Sciatic nerve (tissue), 2 donors: ENCODE data around the gene PTCH1. TPM values are rescaled to one million over a fixed set of nuclear protein-coding genes. Genes with fewer than 3 reads are reported as not detected.

ENCODE experiments used
- ATAC-seq: fragments of 200-7000 bp; cut with Tn5 transposase; one replicate; pipeline ENCODE4 v1.9.1; 2020; ENCODE audit warnings: mild to moderate bottlenecking, moderate library complexity
- DNase-seq: peaks from one replicate; pipeline ENCODE4 v3.0.0-alpha.2; 2020; ENCODE audit warnings: low spot score
- intact Hi-C: fragments of 100-400 bp; cut with DNase I; formaldehyde crosslinking; loops from one replicate; pipeline ENCODE4 v1.14.2; 2022
- total RNA-seq: library from RNA; stranded (reverse); fragmentation: NEBNext Ultra II Directional; extraction: Animal tissue kit (Norgen Biotek cat#: 25700); gene quantifications from one replicate; pipeline ENCODE4 v1.2.1, GENCODE V29; 2021
- donor health status: DM: no; HTN: no; CAD: no.
- donor health status: DM: no; HTN: no; CAD: no.

PTCH1 gene
- total RNA-seq, 1 donor from 2014 or later: 136 TPM

DNA sequence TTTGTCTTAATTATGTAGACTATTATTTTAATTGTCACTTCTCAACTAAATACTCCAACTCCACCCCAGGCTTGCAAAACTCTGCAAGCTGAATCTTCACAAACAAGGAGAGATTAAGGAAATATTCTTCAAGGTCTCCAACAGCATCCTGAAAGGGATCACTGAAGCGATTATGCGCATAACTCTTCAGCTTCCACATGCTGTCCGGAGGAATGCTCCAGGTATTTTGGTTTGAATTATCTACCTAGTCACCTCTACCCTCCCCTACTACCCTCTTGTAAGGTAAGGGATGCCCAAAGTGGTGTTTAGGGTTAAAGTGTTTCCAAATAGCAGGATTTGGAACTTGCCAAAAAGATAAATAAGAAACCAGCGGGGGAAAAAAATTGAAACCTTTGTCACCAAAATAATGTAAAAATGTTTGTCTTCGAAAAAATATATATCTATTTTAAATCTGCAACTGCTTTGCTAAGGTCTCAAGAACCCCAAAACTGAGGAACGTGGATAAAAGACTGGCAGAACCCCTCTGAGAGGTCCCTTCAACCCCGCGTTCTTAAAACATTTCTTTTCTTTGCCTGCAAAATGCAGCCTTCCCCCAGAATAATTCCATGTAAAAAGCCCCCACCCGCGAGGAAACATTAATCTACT, 11.6 kb downstream of the PTCH1 start:
- DNase-seq (no peak), ATAC-seq (no peak)
- intact Hi-C loops: loop anchor here (10.0 kb wide), 1 partner anchor 550 kb away; no protein-coding TSS in a partner anchor

DNA sequence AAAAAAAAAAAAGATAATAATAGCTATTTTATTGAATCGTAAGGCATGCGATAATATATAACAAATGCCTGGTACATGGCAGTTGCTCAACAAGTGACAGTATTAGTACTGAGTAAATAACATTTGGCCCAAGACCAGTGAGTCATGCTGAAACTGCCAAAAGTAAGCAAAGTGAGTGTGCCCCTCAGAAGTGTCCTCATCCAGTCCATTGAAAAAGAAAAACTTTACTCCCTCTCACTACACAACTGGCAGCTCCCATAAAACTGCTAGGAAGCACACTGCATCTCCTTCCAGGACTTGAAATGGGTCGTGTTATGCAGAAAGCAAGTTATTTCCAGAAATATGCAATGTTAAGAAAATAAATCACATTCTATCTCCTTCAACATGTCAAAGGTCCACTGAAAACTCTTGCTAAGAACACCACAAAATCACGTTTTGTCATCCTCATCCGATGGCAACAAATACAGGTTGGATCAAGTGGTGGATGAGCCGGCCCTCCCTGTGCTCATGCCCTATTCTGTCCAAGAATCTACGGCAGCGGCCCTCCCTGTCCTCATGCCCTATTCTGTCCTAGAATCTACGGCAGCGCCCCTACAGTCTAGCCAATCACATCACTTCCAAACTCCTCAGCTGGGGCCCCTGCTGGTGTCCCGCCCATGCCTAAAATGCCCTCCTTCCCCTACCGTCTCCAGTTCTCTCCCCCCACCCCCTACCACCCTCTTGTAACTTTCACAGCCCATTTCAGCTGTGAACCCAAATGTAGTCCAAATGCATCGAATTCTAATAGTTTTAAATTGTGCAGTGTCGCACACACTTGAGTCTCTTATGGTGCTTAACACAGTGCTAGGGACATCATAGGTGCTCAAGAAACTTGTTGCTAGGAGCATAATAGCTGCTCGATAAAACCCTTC, 12.5 kb downstream of the PTCH1 start:
- DNase-seq (peak; percentile 69), ATAC-seq (peak; percentile 55)
- intact Hi-C loops: loop anchor here (10.0 kb wide), 1 partner anchor 550 kb away; no protein-coding TSS in a partner anchor

DNA sequence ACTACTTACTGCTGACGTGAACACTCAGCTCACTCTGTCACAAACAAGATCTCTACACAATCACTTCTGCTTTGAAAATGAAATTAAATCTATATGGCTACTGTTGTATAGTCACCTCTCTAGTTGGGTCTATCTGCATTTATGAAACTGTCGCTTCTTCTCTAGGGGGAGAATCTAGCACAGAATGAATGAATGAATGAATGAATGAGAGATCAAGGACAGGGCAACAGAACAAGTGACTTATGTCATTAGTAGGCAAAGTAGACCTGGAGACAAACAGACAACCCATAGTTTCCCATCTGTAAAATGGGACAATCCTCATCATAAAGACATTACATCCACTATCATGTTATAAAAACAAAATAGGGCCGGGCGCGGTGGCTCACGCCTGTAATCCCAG, 13.4 kb downstream of the PTCH1 start:
- ATAC-seq: no peak
- DNase-seq: no peak
- intact Hi-C loops: loop anchor here (10.0 kb wide), 1 partner anchor 551 kb away; no protein-coding TSS in a partner anchor

DNA sequence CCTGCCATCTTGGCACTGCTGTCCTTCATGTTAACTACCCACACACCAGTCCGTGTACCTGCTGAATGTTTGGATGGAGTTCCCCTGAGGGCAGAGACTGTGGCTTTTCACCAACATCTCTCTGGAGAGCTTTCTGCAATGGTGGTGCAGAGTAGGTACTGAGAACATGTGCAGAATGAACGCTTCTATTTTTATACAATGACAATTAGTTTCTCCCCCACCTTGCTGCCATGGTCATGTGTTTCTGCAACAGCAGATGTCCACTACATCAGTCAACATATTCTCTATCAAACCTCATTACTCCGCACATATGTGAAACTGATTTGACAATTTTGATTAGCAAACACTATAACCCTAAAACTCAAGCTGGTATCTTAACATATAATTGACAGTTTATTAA, 14.5 kb downstream of the PTCH1 start:
- intact Hi-C loops: loop anchor here (10.0 kb wide), 1 partner anchor 553 kb away; no protein-coding TSS in a partner anchor
- no peak for DNase-seq
- ATAC-seq: no peak

DNA sequence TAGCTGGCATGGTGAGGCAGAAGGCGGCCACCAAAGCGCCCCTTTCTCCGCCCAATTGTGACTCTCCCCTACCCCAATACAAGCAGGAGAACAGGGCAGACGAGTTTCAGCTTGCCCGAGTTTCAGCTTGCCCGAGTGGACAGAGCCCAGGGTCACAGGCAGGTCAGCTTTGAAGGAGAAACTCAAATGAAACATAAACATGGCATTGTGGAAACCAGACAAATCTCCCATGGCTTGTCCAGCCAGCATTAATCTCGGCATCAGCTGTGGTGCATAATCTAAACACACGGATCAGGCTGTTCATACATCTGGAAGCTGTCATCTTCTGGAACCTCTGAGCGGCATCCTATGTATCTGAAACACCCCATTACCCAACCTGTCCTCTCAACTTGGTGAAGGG, 16.9 kb downstream of the PTCH1 start:
- intact Hi-C loops: loop anchor here (10.0 kb wide), 1 partner anchor 555 kb away; no protein-coding TSS in a partner anchor
- DNase-seq (no peak), ATAC-seq (no peak)

DNA sequence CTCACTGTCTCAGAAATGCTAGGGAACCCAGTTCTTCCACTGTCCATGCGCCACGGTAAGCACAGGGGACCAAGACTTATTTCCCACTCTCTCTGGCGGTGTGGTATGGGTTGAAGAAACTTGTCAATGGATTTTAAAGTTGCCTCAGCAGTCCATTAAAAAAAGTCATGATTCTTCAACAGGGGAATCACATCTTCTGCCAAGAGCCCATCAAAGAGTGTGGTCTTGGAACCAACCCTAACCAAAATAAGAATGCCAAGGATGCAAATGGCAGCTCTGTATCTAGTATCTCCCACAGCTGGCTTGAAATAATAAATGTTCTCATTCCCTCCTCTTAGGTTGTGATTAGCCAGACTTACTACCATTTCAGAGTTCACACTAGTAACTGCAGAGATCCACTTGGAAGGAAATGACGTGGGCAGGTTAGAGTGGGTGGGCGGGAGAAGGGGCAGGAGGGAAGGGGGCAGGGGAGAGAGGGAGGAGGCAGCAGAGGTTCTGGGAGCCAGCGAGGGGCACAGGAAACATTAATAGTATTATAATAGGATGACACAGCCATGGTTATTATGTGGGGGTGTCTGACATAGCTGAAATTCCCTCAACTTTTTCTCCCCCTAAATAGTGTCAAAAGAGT, 17.6 kb downstream of the PTCH1 start:
- DNase-seq: no peak
- ATAC-seq: peak; percentile 21
- intact Hi-C loops: no loop called here

DNA sequence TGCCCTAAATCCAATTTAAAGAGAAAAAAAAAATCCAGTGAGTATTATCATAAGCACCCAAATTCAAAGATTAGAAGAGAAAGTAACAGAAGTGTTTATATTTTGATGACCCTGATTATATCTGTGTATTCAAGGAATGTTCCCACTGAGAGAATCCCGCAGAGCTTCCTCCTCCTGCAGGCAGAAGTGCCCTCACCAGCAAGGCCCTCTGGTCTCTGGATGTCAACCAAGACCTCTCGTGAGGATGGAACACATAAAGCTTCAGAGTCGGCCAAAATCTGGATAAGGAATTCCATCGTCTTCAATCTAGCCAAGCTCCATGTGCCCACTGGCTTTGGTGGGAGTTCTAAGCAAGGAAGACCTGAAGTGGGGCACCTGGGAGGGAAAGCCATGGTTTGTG, 18.1 kb downstream of the PTCH1 start:
- intact Hi-C loops: no loop called here
- ATAC-seq: no peak
- DNase-seq: no peak

DNA sequence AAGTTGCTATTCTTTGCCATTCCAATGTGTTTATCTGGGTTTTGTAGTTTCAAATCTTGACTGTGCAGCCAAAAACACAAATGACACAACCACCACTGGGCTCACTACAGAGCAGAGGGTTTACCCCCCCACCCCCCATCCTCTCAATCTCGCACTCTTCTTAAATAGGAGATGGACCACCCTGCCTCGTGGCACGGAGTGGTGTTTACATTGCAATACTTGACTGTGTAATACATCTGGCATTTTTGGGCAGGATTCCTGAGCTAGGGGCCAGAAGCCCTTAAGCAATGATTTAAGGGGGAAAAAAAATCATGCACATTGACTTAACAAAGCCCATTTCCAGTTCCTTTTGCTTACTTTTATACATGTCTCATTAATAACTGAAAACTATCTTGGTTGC, 19.0 kb downstream of the PTCH1 start:
- no peak for DNase-seq
- ATAC-seq: peak; percentile 1

DNA sequence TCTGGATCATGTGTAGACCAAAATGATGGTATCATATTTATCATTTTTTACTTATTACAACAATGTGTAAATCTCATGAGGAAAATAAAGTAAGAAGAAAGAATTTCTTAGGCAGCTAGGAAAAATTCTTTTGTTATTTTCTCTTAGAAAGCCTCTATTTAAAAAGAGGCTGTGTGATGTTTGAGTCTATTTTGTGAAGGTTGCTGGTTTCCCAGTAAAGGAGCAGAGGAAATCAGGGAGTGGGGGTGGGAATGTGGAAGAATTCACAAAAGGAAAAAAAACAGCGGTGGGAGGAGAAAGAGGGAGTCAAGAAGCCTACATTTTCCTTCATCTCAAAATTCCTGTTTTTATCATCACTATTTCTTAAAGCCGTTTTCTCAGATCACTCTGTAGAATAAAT, 20.1 kb downstream of the PTCH1 start:
- intact Hi-C loops: no loop called here
- ATAC-seq: no peak
- no peak for DNase-seq

More for the DNA sequence above, 19.0 kb downstream of the PTCH1 start:
- intact Hi-C loops: no loop called here

DNA sequence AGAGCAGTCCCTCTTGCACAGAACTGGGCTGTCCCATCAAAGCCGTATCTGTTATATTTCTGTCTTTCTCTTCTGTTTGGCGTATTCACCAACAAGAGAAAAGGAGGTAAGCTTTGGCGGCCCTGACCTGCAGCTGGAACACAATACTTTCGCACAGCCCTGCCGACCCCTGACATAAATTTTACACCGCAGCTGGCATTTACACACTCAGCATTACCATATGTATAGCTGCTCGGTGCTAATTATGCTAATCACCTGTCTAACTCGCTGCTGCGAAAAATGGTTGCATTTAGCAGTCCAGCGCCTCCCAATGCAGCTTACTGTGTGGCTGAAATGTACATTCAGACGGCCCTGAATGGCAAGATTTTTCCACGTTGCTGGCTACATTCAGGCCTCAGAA, 20.8 kb downstream of the PTCH1 start:
- intact Hi-C loops: no loop called here
- ATAC-seq (no peak), DNase-seq (no peak)

DNA sequence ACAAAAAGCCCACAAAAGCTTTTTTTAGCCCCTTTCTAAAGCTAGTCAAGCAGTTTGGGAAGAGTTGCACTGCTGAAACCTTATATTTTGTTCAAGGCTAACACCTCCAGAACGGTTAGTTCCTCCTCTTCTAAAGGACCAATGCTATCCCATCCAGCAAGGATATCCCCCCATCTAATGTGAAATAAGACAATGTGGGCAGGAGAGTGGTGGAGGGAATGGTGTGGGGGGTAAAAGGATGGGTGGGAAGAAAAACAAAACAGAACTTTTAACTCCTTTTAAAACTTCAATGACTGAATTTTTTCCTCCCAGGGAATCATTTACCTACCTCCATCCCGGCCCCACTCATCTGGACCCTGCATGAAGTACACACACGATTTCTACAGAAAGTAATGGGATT, 21.2 kb downstream of the PTCH1 start:
- intact Hi-C loops: no loop called here
- no peak for DNase-seq
- ATAC-seq: no peak

DNA sequence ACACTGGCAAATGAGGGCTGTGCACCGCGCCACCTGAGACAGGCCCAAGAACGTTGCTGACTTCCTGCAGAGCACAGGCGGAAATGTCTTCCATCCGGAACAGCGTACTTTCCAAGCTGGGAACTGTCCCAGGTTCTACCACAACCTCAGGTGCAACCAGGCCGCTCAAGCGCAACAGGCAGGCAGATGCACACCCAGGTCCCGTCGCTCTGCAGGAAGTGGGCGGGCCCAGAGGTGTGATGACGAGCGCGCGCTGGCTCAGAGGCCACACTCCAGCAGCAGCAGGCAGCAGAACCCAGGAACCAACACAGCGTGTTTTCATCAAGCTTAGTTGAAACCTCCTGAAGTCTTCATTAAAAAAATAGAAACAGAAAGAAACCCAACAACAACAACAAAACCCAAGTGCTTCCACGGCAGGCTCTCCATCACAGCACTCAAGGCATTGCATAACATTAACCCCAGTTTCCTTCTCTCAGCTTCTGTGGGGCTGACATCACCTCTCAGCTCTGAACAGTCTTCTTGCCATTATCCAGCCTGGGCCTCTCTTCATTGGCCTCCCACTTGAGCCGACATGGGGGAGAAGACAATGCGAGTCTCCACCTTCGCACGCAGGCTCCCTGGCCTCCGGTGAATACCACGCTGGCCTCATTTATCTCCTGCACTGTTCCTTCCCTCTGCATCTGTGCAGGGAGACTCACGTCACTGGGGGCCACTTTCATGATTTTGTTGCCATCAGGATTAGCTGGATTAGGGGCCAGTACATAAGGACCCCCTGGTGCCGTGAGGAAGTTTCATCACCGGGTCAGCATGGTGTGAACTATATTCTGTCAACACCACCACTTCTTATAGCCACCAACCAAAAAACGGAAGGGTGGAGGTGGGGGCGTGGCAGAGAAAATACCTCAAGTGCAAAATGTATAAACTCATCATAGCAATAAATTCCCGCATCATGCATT, 22.1 kb downstream of the PTCH1 start:
- peak; percentile 74 for ATAC-seq
- intact Hi-C loops: no loop called here

DNA sequence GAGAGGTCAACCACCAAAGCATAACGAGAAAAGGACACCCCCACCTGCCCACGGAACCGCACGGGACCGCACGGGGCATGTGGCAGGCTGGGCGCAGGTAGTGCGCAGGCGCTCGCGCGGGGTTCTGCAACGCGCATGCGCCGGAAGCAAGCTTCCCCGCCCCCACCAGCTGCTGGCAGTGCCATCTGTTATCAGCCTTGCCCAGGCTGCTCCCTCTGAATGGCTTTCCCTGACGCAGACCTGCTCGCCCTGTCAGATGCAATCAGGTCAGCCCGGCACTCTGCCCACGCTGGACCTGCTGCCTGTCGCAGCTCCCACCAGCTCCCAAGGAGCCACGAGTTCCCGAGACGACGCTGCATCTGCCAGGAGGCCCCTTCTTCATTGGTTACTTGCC, 22.8 kb downstream of the PTCH1 start:
- DNase-seq (no peak), ATAC-seq (peak; percentile 38)
- intact Hi-C loops: no loop called here

More for the DNA sequence above, 22.1 kb downstream of the PTCH1 start:
- peak; percentile 76 for DNase-seq

DNA sequence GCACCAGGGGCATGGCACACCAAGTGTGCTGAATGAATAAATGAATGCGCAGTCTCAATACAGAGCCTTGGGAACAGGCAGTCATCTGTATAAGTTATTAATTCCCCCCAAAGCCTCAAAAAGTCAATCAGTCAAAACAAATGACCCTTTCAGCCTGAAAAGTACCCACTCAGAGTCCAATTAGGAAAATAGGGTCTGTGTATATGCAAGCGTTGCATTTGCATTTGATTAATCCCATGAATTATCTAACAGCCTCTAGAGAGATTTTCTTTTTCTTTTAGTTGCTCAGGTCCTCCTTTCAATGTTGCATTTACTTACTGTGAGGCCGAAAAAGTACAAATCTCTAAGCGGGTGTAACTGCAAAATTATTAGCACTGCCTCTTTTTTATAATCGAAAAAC, 23.4 kb downstream of the PTCH1 start:
- ATAC-seq (no peak), DNase-seq (no peak)
- intact Hi-C loops: no loop called here

DNA sequence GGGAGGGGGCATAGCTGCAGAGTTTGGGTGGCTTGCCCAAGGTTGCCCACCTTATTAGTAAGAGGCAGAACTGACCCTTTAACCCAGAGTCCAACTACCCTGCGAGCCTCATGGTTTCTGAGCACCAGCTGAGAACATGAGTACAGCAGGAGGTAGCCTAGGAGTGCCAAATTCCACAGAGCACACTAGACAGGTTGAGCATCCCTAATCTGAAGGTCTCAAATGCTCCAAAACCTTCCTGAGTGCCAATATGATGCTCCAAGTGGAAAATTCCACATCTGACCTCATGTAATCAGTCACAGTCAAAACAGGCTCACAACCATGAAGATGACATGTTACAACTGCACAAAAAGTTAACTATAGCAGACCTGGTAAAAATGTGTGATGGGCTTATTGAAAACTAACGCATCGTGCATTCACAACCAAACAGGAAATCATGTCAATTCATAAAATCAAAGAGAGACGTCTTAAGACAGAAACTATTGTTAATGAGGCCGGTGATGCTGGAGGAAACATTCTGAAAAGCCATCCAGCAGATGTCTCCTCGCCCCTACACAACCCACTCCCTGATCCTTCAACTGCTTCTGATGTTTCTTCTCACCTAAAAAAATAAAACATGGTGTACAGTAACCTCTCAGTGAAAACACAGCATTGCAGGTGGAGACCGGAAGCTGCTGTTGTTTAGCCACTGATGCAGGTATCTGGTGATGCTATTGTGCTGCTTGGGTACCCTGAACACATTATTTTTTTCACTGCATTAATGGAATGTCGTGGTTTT, 25.0 kb downstream of the PTCH1 start:
- DNase-seq (no peak), ATAC-seq (no peak)
- intact Hi-C loops: no loop called here

DNA sequence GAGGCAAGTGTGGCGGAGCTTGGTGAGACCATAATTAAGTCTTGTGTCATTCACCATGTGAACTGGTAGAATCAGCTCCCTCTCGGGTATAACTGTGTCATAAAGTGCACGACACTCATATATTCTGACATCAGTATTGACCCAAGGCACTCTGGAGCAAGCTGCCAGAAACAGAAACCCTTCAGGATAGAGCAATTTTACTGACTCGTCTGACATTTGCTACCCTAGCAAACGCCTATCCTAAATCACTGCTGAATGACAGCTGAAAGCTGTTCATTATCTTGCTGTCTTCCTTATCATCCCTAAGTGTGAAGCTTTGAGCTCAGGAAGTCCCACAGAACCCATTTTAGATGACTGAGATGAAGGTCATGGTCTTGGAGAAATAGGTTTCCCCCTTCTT, 27.8 kb downstream of the PTCH1 start:
- intact Hi-C loops: no loop called here
- ATAC-seq (no peak), DNase-seq (no peak)

DNA sequence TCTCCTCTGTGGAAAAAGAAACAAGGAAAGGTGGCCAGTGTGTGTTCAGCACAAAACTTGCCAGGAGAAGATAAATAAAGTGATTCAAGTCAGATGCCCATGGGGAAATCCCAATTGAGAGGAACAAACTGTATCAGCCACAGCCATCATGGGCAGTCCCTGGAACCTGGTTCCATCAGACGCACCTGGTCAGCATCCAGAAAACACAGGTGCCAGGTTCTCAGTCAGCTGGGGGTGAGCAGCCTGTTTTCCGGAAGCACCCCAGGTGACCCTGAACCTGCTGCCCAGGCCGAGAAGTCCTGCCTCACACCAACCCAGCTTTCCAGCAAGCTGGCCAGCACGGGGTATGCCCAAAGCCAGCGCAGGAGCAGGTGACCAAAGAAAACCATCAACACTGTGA, 30.5 kb downstream of the PTCH1 start:
- ATAC-seq (peak; percentile 20), DNase-seq (no peak)
- intact Hi-C loops: no loop called here

DNA sequence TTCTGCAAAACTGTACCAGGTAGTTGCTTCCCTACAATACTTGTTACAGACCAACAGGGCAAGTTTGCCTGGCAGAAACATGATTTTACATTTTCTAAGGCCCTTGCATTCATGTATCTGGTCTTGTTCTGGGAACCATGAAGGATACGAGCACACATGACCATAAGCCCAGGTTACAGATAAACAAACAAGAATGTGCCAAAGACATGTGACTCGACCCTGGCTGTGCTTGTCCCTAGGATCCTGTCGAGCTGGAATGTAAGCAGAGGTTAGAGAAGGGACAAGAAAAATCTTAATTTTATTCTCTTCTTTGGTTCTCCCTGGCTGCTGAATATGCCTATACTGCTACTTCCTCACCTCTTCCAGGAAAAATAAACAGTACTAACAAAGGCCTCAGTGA, 32.5 kb downstream of the PTCH1 start:
- intact Hi-C loops: loop anchor here (5.0 kb wide), 1 partner anchor 832 kb away; no protein-coding TSS in a partner anchor
- DNase-seq (no peak), ATAC-seq (peak; percentile 18)
